HG03460 (cell line): ENCODE measurements around the gene EXOSC2.
A peak's percentile ranks its signal among the peaks of the same experiment; 100 is the strongest.

Source experiments
- ATAC-seq: cut with Tn5 transposase; IDR thresholded peaks from one replicate; pipeline ENCODE4 v1.9.1; 2021; ENCODE audit not compliant: unreplicated experiment

Gene EXOSC2

GRCh38 chr9:130693426-130694191 lies at the start of gene EXOSC2:
Gene EXOSC2 (plus strand): TSS chr9:130693780. CDS start chr9:130693792, 12 bp downstream.
- peak; percentile 91 for ATAC-seq

GRCh38 chr9:130651221-130651620 lies 42.4 kb upstream of the EXOSC2 start:
- no peak for ATAC-seq

GRCh38 chr9:130651752-130652151 lies 41.8 kb upstream of the EXOSC2 start:
- no peak for ATAC-seq

DNA sequence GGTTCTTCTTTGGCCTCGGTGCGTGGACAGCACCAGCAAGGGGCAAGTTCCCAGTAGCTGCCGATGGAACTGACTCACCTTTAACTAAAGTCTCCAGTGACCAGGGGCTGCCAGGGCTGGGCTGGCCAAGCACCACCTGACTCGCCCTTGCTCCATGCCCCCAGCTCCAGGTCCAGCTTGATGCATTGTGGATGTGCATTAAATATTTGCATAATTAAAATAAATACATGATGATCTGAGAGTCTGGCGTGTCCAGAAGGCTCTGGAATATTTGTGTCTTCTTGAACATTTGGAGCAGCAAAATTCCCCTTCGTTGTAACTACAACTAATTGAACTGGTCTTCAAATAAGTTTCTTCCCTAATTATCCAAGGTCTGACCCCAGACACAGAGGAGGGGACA lies 38.7 kb upstream of the EXOSC2 start:
- no peak for ATAC-seq

DNA sequence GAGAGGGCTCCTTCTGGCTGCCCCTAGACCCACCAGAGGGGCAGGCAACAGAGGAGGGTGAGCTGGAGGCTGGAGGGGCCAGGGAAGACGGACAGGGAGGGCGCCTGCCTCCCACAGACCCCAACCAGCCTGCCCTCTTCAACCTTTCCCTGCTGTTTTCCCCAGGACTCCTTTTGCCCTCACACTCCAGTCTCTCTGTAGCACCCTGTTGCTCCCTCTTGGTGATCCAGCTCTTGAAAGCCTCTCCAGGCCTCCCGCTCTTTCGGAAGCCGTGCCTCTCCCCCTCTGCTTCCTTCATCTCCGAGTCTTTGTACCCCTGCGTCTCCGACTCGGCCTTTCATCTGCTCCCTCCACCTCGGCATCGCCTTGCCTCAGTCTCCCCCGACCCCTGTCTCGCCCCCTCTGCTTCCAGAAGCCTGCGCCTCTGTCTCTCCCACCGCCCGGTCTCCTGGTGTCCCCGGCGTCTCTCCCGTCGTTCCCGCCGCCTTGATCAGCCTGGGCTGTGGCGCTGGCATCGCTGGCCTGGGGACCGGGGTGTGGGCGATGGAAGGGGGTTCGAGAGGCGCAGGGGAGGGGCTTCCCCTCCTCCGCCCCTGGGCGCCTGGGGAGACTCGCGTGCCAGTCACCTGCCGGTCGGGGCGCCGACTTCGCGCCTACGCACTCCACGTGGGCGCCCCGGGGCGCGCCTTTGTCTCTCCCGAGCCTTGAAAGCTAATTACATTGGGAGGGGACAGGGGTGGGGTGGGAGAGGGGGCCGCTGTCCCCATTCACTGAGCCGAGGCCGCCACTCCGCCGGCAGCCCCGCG lies 34.5 kb upstream of the EXOSC2 start:
- ATAC-seq: no peak

DNA sequence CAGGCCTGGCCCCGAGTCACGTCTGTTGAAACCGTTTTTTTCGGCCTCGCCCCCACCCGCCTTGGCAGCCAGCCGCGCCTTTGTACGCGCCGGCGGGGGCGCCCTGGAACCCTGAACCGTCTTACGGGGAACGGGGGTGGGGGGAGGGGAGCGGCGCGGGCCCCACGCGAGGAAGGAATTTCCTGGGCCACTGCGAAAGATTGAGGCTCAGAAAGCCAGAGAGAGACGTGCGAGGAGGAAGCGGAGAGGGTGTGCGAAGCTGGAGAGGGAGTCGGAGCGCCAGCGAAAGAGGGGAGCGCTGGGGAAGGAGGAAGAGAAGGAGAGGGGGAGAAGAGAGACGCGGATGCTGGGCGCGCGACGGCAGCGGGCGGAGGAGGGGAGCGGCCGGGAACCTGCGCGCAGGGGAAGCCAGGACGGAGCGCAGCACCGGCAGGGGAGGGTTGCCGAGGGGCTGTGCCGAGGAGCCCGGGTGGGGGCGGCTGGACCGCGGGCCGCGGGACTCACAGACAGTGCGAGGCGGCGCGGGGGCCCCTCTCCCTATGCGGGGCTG lies 33.8 kb upstream of the EXOSC2 start:
- ATAC-seq: no peak

DNA sequence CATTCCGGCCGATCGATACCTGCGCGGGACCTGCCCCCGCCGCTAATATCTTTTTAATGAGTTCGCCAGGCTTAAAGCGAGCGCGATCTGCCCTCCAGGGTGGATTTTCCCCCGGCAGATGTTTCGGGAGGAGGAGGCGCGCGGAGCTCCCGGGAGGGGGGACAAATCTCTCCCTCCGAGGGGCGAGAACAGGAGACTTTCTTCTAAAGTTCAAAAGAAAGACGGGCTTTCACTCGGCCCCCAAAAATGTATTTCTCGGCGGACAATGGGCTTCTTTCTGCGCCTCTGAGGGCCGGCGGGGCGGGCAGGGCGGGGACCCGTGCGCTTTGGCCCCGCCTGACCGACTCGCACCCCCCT lies 33.3 kb upstream of the EXOSC2 start:
- ATAC-seq: no peak

- ATAC-seq: no peak
These were observed 32.7 kb upstream of the EXOSC2 start for GRCh38 chr9:130660683-130661450.

DNA sequence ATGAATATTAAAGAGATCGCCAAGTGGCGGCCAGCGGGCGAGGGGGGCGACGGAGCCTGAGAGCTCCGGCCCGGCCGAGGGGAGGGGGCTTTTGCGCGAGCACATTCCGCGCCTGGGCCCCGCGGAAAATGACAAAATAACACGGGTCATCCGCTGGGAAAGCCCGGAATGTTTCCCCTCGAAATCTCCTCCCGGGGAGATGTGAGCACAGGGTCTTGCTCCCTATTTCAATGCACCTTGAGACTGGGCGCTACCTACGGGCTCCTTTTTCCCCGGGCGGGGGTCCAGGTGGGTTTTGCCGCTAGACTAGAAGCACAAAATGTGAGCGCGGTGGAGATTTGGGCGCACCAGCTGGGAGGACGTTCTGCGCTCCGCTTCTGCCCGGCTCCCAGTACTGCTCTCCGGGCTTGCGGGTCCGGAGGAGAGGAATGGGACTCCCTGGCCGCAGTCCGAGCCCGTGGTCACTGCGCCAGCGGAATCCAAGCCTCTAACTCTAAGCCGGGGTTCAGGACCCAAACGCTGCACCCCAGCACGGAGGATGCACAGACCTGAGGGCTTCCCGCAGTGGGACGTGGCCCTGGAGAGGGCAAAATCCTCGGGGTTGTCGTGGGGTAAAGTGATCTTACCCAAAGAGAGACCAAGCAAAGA lies 32.0 kb upstream of the EXOSC2 start:
- ATAC-seq: no peak

GRCh38 chr9:130662099-130662969 lies 31.2 kb upstream of the EXOSC2 start:
- no peak for ATAC-seq

DNA sequence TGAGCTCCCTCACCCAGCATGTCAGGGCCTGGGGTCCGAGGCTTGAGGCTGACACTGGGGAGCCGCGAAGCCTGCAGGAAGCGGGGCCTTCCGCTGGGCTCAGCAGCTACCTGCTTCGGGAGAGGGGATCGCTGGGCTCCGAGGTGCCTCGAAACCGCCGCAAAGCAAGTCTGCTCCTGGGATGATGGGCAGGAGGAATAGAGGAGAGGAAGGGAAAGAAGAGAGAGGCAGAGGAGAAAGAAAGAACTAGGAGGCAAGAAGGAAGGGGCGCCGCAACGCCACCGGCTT lies 30.7 kb upstream of the EXOSC2 start:
- ATAC-seq: no peak

DNA sequence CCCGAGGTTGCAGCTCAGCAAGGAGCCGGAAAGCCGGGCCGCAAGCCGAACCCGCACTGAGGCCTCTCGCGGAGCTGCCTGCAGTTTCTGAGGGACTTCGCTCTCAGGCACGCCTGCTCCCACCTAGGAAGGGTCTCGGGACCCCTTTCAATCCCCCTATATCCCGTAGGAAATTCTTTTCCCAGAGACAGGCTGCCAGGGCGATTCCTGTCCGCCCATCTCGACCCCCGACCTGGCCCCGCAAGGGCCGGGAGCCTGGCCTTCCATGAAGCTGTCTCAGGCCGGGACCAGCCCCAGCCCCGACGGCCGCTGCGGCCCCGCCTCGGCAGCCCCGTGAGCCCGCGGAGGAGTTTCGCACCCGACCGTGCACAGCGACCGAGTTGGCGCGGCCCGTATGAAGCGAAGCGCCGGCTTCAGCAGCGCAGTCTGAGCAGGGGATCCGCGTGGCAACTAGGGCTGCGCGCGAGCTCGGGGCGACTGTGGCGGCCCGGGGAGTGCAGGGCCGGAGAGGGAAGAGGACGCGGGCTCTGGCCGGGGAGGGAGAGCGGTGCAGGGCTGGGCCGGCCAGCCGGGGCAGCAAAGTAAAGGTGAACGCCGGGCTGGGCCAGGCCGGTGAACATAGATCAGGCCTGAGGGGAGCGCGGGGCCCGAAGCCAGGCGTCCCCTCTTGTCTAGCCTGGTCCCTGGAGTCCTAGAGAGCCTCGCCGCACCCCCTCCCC lies 30.2 kb upstream of the EXOSC2 start:
- ATAC-seq: no peak

- ATAC-seq: no peak
These were observed 29.7 kb upstream of the EXOSC2 start for GRCh38 chr9:130663977-130664250.

GRCh38 chr9:130664251-130665028 lies 29.1 kb upstream of the EXOSC2 start, which contains the start of gene PRDM12:
Gene PRDM12 (plus strand): TSS chr9:130664594. CDS start chr9:130664654, 60 bp downstream.
- no peak for ATAC-seq

GRCh38 chr9:130665029-130665430 lies 28.6 kb upstream of the EXOSC2 start:
- ATAC-seq: no peak

DNA sequence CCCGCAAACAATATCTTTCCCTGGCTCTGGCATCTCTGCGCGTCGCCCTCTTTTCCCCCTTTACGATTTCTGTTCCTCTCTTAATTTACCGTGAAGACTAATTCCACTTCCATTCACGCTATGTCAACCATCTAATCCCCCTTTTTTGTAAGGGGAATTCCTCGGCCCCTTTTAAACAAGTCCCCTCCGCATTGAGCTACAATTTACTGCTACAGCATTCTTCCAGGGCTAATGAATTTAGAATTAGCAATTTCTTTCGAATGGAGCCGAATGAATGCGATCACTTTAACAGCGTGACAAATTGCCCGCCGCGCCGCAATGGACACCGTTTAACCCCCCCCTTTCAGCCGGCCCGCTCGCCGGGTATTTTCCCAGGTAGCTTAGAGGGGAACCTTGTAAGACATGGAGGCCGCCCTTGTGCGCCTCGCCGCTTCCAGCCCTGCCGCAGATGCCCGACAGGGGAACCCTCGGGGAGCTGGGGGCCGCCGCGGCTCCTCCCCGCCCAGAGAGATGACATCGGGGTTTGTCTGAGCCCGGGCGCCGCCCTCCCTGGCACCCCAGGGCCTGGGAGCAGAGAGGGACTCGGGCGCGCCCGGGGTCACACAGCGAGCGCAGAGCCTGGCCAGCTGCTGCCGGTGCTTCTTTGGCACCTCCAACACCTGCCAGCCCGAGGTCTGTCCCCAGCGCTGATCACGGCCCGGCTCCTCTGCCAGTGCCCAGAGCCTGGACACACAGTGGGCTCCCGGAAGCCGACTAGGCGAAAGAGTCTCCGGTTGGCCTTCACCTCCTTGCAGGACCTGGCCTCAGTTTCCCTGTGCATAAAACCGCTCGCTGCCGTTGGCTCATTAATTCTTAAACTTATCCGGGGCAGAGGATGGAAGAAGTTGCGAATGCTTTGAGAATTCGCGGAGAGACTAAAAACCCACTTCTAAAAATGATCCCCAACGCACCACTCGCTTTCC lies 27.9 kb upstream of the EXOSC2 start:
- no peak for ATAC-seq

DNA sequence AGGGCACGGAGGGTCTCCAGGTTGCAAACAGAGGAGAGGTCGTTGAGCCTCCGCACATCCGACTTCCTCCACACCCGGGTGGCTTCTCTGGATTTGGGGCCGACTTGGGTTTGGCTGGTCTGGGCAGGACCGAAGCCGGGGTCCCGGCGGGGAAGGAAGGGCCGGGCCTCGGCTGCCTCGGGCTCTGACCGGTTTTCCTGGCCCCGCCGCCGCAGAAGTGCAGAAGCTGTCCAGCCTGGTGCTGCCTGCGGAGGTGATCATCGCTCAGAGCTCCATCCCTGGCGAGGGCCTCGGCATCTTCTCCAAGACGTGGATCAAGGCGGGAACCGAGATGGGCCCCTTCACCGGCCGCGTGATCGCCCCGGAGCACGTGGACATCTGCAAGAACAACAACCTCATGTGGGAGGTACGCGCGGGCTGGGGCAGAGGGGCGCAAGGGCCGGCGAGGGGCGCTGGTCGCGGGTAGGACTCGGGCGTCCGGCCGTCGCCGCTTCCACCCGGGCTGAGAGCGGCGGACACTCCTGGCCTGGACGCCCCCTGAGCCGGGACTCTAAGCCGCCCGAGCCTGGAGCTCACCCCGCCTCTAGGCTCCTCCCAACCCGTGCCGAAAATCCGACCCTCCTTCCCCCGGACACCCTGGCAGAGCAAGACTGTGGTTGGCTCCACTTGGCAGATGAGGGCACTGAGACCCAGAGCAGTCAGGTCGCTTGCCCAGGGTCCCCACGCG lies 27.0 kb upstream of the EXOSC2 start:
- no peak for ATAC-seq
